ENCODE measurements around the gene C17orf113. TPM values are rescaled to one million over a fixed set of nuclear protein-coding genes. Genes with fewer than 3 reads are reported as not detected.

C17orf113 gene
- total RNA-seq, 8 experiments from 2014 or later: 0.25 to 2.9 (median 2.1) TPM

DNA sequence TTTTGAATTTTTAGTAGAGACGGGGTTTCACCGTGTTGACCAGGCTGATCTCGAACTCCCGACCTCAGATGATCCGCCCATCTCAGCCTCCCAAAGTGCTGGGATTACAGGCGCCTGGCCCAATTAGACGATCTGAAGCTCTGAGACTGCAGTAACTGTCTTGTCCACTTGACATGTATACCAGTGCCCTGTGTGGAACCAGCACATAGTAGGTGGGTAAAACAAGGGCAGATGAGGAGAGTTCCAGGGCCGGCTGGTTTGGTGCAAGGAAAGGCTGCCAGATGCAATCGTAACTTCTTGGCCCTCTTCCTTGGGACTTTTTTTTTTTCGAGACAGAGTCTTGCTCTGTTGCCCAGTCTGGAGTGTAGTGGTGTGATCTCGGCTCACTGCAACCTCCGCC lies 3.1 kb downstream of the C17orf113 start:
- H3K4me1 ChIP-seq (replicated peaks in 1 of 2): peaks cover 0 to 7% of the 10 kb centered on the region in 2 donors
- in situ Hi-C loops (cut with MboI; ENCODE audit: low pct_unique_long_range_greater_than_20kb in 2 of 9, low sequenced_read_pairs in 9 of 9, unreplicated experiment in 9 of 9): no loop called here
- H3K27ac ChIP-seq: no peak overlapping the region
- no peak overlapping the region for H3K4me3 ChIP-seq
- 50 to 88% (median 81%) methylated on average over 2 to 11 of the region's 12 CpGs; no CpG with 5 or more reads in 6 of the 10 experiments for WGBS, 10 experiments
- ATAC-seq (replicated peaks in 6 of 8): no peak

DNA sequence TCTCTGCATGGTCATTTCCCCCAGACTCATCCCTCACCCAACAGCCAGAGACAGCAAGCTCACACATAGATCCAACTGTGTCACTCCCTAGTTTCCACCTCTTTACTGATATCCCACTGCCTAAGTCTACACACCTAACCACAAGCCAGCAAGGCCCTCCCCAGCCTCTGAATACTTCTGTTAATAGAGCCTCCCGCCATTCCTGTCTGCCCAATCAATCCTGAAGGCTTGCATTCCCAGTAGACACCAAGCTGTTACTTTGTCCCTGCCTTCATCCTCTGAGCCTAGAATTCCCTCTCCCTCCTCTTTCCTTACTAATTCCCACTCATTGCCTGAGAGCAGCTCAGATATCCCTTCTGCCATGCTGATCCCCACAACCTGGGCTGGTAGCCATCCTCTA lies 4.7 kb downstream of the C17orf113 start:
- Histone ChIP-seq H3K4me3 (no peak overlapping the region), H3K27ac (no peak overlapping the region), H3K4me1 (replicated peaks in 1 of 2) (peaks cover 0 to 2% of the 10 kb centered on the region in 2 donors)
- in situ Hi-C loops (cut with MboI; ENCODE audit: low pct_unique_long_range_greater_than_20kb in 2 of 9, low sequenced_read_pairs in 9 of 9, unreplicated experiment in 9 of 9): no loop called here
- WGBS, 10 experiments: 60 to 100% (median 92%) methylated on average over 1 of the region's 1 CpG; no CpG with 5 or more reads in 6 of the 10 experiments
- no peak for ATAC-seq (replicated peaks in 6 of 8)

DNA sequence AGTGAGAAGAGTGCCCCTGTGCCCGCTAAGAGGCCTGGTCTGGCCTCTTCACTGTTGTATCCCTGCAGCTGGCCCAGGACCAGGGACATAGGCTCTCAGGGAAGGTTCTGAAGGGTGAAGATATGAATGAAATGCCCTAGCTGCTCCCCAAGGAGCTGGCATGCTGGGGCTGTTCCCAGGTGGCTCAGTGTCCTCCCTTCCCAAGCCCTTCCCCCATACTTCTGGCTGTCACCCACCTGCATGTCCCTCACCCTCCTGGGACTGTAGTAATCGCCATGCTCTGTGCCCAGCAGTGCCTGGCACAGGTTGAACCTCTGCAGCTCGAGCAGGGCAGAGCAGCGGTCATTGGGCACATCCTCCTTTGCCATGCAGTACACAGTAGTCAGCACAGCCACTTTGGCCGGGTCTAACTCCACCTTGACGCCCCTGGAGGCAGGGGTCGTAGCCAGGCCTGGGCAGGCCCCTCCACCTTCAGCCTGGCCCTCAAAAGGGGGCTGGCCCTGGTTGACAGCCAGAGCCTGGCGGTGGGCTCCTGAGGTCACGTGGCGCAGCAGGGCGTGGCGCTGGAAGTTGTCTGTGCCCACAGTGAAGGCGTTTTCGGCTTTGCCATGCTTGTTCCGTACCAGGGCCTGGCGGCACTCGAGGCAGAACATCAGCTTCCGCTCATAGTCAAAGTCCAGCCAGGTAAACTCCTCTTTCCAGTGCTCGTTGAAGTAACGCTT lies 7.6 kb downstream of the C17orf113 start:
- Histone ChIP-seq H3K27ac (no peak overlapping the region), H3K4me1 (replicated peaks in 1 of 2) (no peaks in the 10 kb centered on the region), H3K4me3 (no peak overlapping the region)
- ATAC-seq (replicated peaks in 6 of 8): peak in 1 of 8 experiments; percentile 11
- in situ Hi-C loops (cut with MboI; ENCODE audit: low pct_unique_long_range_greater_than_20kb in 2 of 9, low sequenced_read_pairs in 9 of 9, unreplicated experiment in 9 of 9): no loop called here
- 20 to 100% (median 87%) methylated on average over 1 to 12 of the region's 20 CpGs; no CpG with 5 or more reads in 4 of the 10 experiments for WGBS, 10 experiments

DNA sequence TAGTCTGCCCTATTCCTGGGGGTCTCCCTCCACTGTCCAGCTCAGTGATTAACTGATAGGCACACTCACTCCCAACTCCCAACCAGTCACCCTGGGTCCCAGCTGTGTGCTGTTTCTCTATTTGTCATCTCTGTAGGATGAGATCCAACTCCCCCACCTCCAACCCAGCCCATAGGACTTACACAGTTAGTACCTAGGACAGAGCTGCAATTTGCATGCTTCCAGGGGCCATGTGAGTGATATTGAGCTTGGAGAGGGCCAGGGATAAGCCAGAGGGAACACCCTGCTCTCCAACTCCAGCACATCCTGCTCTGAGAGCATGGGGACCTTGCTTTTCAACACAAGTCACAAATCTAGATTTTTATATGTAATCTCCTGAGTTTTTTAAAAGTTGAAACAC lies 8.8 kb downstream of the C17orf113 start:
- in situ Hi-C loops (cut with MboI; ENCODE audit: low pct_unique_long_range_greater_than_20kb in 2 of 9, low sequenced_read_pairs in 9 of 9, unreplicated experiment in 9 of 9): no loop called here
- peaks cover 0 to 2% of the 10 kb centered on the region in 2 donors for H3K4me1 ChIP-seq (replicated peaks in 1 of 2)
- H3K4me3 ChIP-seq: no peak overlapping the region
- ATAC-seq (replicated peaks in 6 of 8): no peak
- H3K27ac ChIP-seq: no peak overlapping the region

DNA sequence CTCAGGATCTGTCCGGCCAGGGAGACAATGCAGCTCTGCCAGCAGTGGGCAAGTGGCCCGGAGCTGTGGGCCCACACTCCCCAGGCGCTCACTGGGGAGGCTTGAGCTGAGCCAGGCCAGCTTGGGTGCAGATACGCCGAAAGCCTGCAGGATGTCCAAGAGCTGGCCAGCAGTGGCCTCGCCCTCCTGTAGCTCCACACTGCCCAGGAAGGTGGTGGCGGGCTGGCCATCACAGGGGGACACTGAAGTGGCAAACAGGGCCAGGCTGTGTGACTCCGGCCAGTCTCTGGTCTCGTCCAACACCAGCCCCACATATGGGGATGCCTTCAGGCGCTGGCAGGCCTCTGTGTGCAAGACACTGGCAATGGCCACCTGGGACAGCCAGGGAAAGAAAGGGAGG lies 9.6 kb downstream of the C17orf113 start:
- in situ Hi-C loops (cut with MboI; ENCODE audit: low pct_unique_long_range_greater_than_20kb in 2 of 9, low sequenced_read_pairs in 9 of 9, unreplicated experiment in 9 of 9): no loop called here
- 80 to 100% (median 95%) methylated on average over 1 to 7 of the region's 10 CpGs; no CpG with 5 or more reads in 4 of the 10 experiments for WGBS, 10 experiments
- ATAC-seq (replicated peaks in 6 of 8): peak in 1 of 8 experiments; percentile 9
- no peak overlapping the region for H3K27ac ChIP-seq
- no peak overlapping the region for H3K4me3 ChIP-seq
- H3K4me1 ChIP-seq (replicated peaks in 1 of 2): peaks cover 0 to 2% of the 10 kb centered on the region in 2 donors

DNA sequence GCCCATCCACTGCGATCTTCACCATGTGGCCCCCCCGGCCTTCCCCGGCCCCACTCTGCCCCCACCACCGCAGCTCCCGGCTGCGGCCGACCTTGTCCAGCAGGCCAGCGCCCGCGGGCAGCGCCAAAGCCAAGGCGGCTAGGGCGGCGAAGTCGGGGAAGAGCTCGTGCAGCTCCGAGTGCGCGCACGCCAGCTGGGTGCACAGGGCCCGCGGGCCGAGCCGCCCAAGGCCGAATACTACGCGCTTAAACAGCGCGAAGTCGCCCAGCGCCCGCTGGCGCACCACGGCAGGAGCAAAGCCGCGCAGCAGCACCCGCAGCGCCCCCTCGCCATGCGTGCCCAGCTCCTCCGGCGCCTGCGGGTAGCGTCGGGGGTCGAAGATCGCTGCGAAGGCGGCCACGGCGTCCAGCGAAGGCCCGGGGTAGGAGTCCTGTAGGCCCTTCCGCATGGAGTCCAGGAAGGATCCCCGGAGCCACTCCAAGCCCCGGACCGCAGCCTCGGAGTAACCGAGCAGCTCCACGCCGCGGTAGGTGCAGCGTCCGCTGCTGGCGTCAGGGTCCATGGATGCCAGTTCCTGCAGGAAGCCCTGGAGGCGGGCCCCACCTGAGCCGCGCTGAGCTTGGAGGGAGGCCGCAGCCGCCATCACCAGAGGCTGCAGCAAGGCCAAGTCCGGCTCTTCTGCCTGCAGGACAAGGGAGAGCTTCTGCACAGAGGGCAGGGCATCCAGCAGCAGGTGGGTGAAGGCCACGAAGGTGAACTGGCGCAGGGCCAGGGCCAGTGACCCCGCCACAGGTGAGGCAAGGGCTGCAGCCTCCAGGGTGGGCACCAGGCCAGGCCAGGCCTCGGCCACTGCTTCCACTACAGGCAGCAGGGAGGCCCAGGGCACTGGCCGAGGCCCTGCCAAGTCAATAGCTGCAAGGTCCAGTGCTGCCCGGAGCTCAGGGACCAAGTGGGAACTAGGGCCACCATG lies 10.3 kb downstream of the C17orf113 start:
- Histone ChIP-seq H3K27ac (no peak overlapping the region), H3K4me3 (no peak overlapping the region), H3K4me1 (replicated peaks in 1 of 2) (peaks cover 0 to 2% of the 10 kb centered on the region in 2 donors)
- peak in 3 of 8 experiments; percentile 9 to 64 (median 22) for ATAC-seq (replicated peaks in 6 of 8)
- in situ Hi-C loops (cut with MboI; ENCODE audit: low pct_unique_long_range_greater_than_20kb in 2 of 9, low sequenced_read_pairs in 9 of 9, unreplicated experiment in 9 of 9): no loop called here
- WGBS, 10 experiments: 90 to 100% (median 95%) methylated on average over 1 to 11 of the region's 77 CpGs; no CpG with 5 or more reads in 6 of the 10 experiments

DNA sequence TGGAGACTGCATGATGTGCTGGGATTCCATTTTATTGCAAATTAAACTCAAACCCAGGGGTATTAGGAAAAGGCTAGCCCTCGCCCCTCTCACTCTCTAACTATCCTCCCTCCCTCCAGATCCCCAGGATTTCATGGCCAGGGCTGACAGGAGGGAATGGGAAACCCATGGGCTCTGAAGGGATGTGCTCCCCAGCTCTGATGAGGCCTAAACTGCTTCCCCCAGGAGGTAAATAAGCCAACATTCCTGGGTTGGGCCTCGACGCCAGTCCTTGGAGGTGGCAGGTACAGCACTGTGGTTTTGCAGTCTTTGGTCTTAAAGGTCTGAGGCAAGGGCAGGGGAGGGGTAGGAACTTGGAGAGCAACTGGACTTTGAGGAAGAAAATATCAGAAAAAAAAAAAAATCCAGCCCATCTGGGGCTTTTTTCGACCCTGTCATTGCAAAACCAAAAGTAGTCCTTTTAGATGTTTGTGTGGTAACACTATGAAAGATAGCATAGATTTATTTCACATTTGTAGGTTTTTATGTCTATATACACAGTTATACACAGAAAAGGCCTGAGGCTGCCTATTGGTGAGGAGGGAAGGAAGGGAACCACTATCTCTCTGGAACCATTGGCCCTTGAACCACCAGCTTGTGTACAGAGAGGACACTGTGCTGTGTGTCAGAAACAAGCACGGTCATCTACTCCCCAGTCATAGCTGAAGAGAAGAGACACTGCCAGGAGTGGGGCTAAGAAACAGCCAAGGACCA lies 12.0 kb downstream of the C17orf113 start:
- Histone ChIP-seq H3K27ac (no peak overlapping the region), H3K4me1 (replicated peaks in 1 of 2) (peaks cover 0 to 2% of the 10 kb centered on the region in 2 donors), H3K4me3 (no peak overlapping the region)
- no peak for ATAC-seq (replicated peaks in 6 of 8)
- in situ Hi-C loops (cut with MboI; ENCODE audit: low pct_unique_long_range_greater_than_20kb in 2 of 9, low sequenced_read_pairs in 9 of 9, unreplicated experiment in 9 of 9): no loop called here
- 44 to 100% (median 80%) methylated on average over 1 to 5 of the region's 5 CpGs; no CpG with 5 or more reads in 3 of the 10 experiments for WGBS, 10 experiments

DNA sequence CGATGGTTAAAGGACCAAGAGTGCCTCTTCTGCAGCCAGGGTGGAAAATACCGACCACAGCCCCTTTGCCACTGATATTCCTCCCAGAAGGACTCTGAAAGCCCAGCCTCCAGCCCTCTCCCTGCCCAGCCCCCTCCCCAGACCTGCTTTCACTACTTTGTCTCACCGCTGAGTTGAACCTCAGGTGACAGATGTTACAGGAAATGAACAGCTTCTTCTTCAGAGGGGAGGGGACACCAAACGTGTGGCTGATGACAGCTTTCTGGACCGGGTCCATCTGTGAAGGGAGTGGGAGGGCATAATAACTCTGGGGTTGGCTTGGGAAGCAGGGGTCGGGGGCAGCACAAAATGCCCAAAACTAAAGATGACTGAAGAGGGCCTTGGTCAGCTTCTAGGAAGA lies 16.3 kb downstream of the C17orf113 start:
- no peak for ATAC-seq (replicated peaks in 6 of 8)
- H3K4me3 ChIP-seq: no peak overlapping the region
- peaks cover 0 to 2% of the 10 kb centered on the region in 2 donors for H3K4me1 ChIP-seq (replicated peaks in 1 of 2)
- 17 to 100% (median 60%) methylated on average over 1 to 3 of the region's 6 CpGs; no CpG with 5 or more reads in 3 of the 10 experiments for WGBS, 10 experiments
- in situ Hi-C loops (cut with MboI; ENCODE audit: low pct_unique_long_range_greater_than_20kb in 2 of 9, low sequenced_read_pairs in 9 of 9, unreplicated experiment in 9 of 9): no loop called here
- no peak overlapping the region for H3K27ac ChIP-seq

DNA sequence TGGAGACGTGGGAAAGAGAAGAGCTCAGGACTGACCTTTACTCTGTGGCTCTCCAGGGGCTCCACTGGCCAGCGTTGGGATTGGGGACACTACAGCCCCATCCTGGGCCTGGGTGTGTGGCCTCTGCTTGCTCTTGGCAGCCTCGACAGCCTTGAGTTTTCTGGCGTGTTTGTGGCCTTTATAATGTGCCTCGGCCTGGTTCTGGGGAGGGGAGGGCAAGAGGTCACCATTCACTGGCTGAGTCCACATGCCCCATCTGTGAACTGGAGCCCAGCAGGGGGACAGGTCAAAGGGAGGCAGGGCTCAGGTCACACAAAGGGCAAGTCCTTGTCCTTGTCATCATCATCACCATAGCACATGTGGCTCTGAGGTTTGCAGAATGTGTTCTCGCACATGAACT lies 18.8 kb downstream of the C17orf113 start:
- peaks cover 19 to 21% of the 10 kb centered on the region in 2 donors for H3K4me1 ChIP-seq (replicated peaks in 1 of 2)
- no peak overlapping the region for H3K27ac ChIP-seq
- 0 to 80% (median 6%) methylated on average over 1 to 3 of the region's 6 CpGs; no CpG with 5 or more reads in 6 of the 10 experiments for WGBS, 10 experiments
- in situ Hi-C loops (cut with MboI; ENCODE audit: low pct_unique_long_range_greater_than_20kb in 2 of 9, low sequenced_read_pairs in 9 of 9, unreplicated experiment in 9 of 9): no loop called here
- ATAC-seq (replicated peaks in 6 of 8): no peak
- no peak overlapping the region for H3K4me3 ChIP-seq

DNA sequence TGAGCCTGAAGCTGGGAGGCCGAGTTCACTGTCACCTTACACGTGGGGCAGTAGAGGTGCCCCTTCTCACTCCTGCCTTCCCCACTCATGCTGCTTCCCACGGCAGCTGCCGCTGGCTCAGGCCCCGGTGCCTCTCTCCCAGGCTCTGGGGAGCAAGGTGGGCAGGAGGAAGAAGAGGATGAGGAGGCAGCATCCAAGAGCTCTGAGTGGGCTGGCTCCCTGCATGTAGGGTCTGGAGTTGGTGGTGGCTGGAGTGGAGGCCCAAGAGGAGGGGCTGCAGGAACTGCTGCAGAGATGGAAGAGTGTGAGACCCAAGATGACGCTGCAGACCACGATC lies 21.6 kb downstream of the C17orf113 start:
- Histone ChIP-seq H3K4me1 (replicated peaks in 1 of 2) (peaks cover 24 to 29% of the 10 kb centered on the region in 2 donors), H3K27ac (no peak overlapping the region), H3K4me3 (no peak overlapping the region)
- ATAC-seq (replicated peaks in 6 of 8): no peak
- 30 to 54% (median 51%) methylated on average over 2 to 3 of the region's 7 CpGs; no CpG with 5 or more reads in 7 of the 10 experiments for WGBS, 10 experiments
- in situ Hi-C loops (cut with MboI; ENCODE audit: low pct_unique_long_range_greater_than_20kb in 2 of 9, low sequenced_read_pairs in 9 of 9, unreplicated experiment in 9 of 9): loop anchor here in 3 of 9 experiments (10.0 kb wide), 2 partner anchors 76 to 86 kb away; partner anchors contain the start of gene DHX58 (in 2 of the 3)

DNA sequence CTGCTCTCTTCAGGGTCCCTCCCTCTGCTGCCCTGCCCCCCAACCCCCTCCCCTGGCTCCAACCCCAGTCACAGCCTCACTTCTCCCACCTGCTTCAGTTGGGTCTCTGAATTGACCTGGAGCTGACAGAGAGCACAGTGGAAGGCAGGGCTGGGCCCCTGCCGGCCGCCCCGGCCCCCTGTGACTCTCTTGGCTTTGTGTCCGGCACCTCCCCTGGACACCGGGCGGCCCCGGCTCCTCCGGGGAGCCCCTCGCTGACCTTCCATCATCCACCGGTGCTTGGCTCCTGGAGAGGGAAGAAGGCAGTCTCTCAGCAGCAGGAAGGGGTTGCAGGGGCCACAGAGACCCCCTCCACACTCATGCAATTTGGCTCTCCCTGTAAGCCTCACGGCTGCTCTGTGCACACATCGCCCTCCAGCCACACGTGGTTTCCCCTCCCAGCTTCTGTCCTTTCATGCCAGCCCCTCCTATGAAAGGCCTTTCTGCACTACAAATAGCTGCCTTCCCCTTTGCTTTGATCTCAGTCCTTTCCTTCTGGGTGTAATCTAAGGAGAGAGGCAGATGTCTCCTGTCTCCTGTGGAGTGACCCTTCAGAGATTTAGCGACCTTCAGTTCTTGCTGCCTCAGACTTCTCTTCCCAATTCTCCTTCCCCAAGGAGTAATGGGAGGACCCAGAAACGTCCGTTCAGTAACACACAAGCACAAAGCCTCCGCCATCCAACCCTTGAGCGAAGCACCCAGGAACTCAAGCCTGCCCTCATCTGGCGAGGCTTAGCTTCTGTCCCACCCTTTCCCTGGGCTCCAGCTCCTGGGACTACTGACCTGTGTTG lies 22.2 kb downstream of the C17orf113 start:
- Histone ChIP-seq H3K4me1 (replicated peaks in 1 of 2) (peaks cover 27 to 29% of the 10 kb centered on the region in 2 donors), H3K4me3 (no peak overlapping the region), H3K27ac (peak overlapping the region; percentile 3 to 76)
- in situ Hi-C loops (cut with MboI; ENCODE audit: low pct_unique_long_range_greater_than_20kb in 2 of 9, low sequenced_read_pairs in 9 of 9, unreplicated experiment in 9 of 9): loop anchor here in 3 of 9 experiments (10.0 kb wide), 2 partner anchors 77 to 87 kb away; partner anchors contain the start of gene DHX58 (in 2 of the 3)
- 11 to 68% (median 37%) methylated on average over 2 to 9 of the region's 19 CpGs; no CpG with 5 or more reads in 3 of the 10 experiments for WGBS, 10 experiments
- ATAC-seq (replicated peaks in 6 of 8): peak in 7 of 8 experiments; percentile 6 to 23 (median 9)

DNA sequence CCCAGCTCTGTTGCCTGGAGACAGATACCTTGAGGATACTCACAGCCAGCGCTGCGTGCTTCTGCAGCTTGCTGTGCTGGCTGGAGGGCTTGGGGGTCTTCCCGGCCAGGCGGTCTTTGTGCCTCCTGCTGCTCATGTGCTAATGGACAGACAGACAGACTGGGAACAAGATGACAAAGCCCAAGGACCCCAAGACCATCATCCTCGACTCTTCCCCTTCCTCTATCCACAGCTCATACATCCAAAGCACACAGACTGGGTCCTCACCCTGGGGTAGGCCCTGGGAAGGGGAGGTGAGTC lies 22.9 kb downstream of the C17orf113 start:
- peak overlapping the region in 1 of 2 donors; percentile 76 for H3K27ac ChIP-seq
- WGBS, 10 experiments: 40% methylated on average over 1 of the region's 5 CpGs; no CpG with 5 or more reads in 9 of the 10 experiments
- ATAC-seq (replicated peaks in 6 of 8): peak in 5 of 8 experiments; percentile 8 to 46 (median 38)
- no peak overlapping the region for H3K4me3 ChIP-seq
- peaks cover 28 to 29% of the 10 kb centered on the region in 2 donors for H3K4me1 ChIP-seq (replicated peaks in 1 of 2)
- in situ Hi-C loops (cut with MboI; ENCODE audit: low pct_unique_long_range_greater_than_20kb in 2 of 9, low sequenced_read_pairs in 9 of 9, unreplicated experiment in 9 of 9): loop anchor here in 3 of 9 experiments (10.0 kb wide), 2 partner anchors 77 to 87 kb away; partner anchors contain the start of gene DHX58 (in 2 of the 3)
